H1 (cell line): ENCODE measurements around the gene ACTR8. TPM values are rescaled to one million over a fixed set of nuclear protein-coding genes. Genes with fewer than 3 reads are reported as not detected.

Experiments used
- CTCF ChIA-PET: fragments of 300-600 bp; sonication (Branson Sonifier 250); formaldehyde crosslinking; loops from one replicate; lab custom pipeline; 2021; ENCODE audit not compliant: partially characterized antibody; lab: Charles Lee
- POLR2A ChIA-PET: fragments of 300-600 bp; sonication (Branson Sonifier 250); formaldehyde crosslinking; loops from one replicate; lab custom pipeline; 2021; ENCODE audit warnings: inconsistent platforms; ENCODE audit not compliant: partially characterized antibody; lab: Charles Lee
- DNase-seq, 2 experiments: peaks; one replicate each; pipeline versions ENCODE4 v3.0.0 to v3.0.0-alpha.2; 2010 to 2022; ENCODE audit warnings: low spot score in 2 of 2, low read depth in 1 of 2, mixed read lengths in 1 of 2
- FAIRE-seq: peaks from 2 replicates; lab custom pipeline; 2011; peaks lifted over from hg19 to GRCh38; lab: Jason Lieb, UNC
- H2AFZ ChIP-seq: 2 replicates; pipeline ENCODE4 v1.8.1; 2012; ENCODE audit warnings: low read length, inconsistent platforms
- H2AK5ac ChIP-seq: 2 replicates; pipeline ENCODE4 v1.6.1; 2013; ENCODE audit warnings: low read depth, low read length
- H2BK120ac ChIP-seq: replicated peaks from 2 replicates; pipeline ENCODE3; 2013; ENCODE audit warnings: low read depth, low read length, inconsistent platforms
- H2BK12ac ChIP-seq: 2 replicates; pipeline ENCODE4 v1.6.1; 2013; ENCODE audit warnings: low read depth, low read length
- H2BK15ac ChIP-seq: 2 replicates; pipeline ENCODE4 v1.6.1; 2013; ENCODE audit warnings: low read length
- H2BK20ac ChIP-seq: 2 replicates; pipeline ENCODE4 v1.6.1; 2013; ENCODE audit warnings: low read length
- H2BK5ac ChIP-seq: 2 replicates; pipeline ENCODE4 v1.6.1; 2013; ENCODE audit warnings: low read depth, low read length
- H3K14ac ChIP-seq: 2 replicates; pipeline ENCODE4 v1.6.1; 2013; ENCODE audit warnings: inconsistent platforms; ENCODE audit not compliant: insufficient read length
- H3K18ac ChIP-seq: 2 replicates; pipeline ENCODE4 v1.6.1; 2013; ENCODE audit warnings: low read length; ENCODE audit errors: extremely low read depth
- H3K23ac ChIP-seq: 2 replicates; pipeline ENCODE4 v1.6.1; 2013; ENCODE audit warnings: inconsistent platforms; ENCODE audit not compliant: insufficient read length
- H3K23me2 ChIP-seq: 2 replicates; pipeline ENCODE4 v1.6.1; 2013; ENCODE audit warnings: low read depth, low read length
- H3K27ac ChIP-seq: 2 replicates; pipeline ENCODE4 v1.6.1; 2011; ENCODE audit warnings: low read depth, low read length, inconsistent platforms
- H3K27me3 ChIP-seq, 4 experiments: replicated peaks in 1 of 4; 1 replicate in 1 of 4; 2 replicates in 3 of 4; pipeline versions ENCODE4 v1.6.1 to v1.8.1; 2011 to 2013; ENCODE audit warnings: low read length in 3 of 4, mild to moderate bottlenecking in 3 of 4, inconsistent platforms in 2 of 4, mixed read lengths in 2 of 4, moderate library complexity in 1 of 4; ENCODE audit not compliant: control insufficient read depth in 3 of 4, insufficient read depth in 3 of 4; ENCODE audit errors: extremely low read depth in 1 of 4
- H3K36me3 ChIP-seq, 4 experiments: 2 replicates each; pipeline versions ENCODE4 v1.6.1 to v1.8.1; 2011 to 2013; ENCODE audit warnings: mild to moderate bottlenecking in 4 of 4, low read length in 3 of 4, moderate library complexity in 2 of 4, control low read depth in 1 of 4, inconsistent platforms in 1 of 4; ENCODE audit not compliant: insufficient read depth in 4 of 4, control insufficient read depth in 2 of 4
- H3K4ac ChIP-seq: replicated peaks from 2 replicates; pipeline ENCODE3; 2013; ENCODE audit warnings: low read length, low read depth, mixed read lengths, inconsistent platforms; ENCODE audit not compliant: insufficient read length
- H3K4me1 ChIP-seq, 4 experiments: replicated peaks in 1 of 4; 1 replicate in 1 of 4; 2 replicates in 3 of 4; pipeline versions ENCODE4 v1.6.1 to v1.8.1; 2011 to 2013; ENCODE audit warnings: low read length in 3 of 4, inconsistent platforms in 2 of 4, mixed read lengths in 1 of 4; ENCODE audit not compliant: insufficient read depth in 4 of 4, control insufficient read depth in 3 of 4
- H3K4me2 ChIP-seq, 2 experiments: 2 replicates each; pipeline versions ENCODE4 v1.6.1 to v1.8.1; 2011 to 2013; ENCODE audit warnings: low read depth in 2 of 2, low read length in 2 of 2, control low read depth in 1 of 2, inconsistent platforms in 1 of 2, mild to moderate bottlenecking in 1 of 2; ENCODE audit not compliant: insufficient read depth in 1 of 2
- H3K4me3 ChIP-seq, 4 experiments: fragments of 200-600, 300-600 bp in 1 of 4; sonication (generic), shearing (Covaris generic), sonication (Bioruptor Twin) in 1 of 4; 2 replicates each; pipeline versions ENCODE4 v1.5.1 to v1.8.1; 2011 to 2016; ENCODE audit warnings: low read length in 4 of 4, low read depth in 3 of 4, control low read depth in 2 of 4, inconsistent platforms in 2 of 4, mild to moderate bottlenecking in 2 of 4, mixed read lengths in 1 of 4, moderate library complexity in 1 of 4; ENCODE audit not compliant: insufficient read depth in 2 of 4; ENCODE audit errors: extremely low read depth in 1 of 4
- H3K56ac ChIP-seq: replicated peaks from 2 replicates; pipeline ENCODE3; 2013; ENCODE audit warnings: low read depth, mild to moderate bottlenecking, mixed read lengths, low read length, inconsistent platforms; ENCODE audit not compliant: insufficient read length
- H3K79me1 ChIP-seq: 2 replicates; pipeline ENCODE4 v1.6.1; 2013; ENCODE audit warnings: low read depth, low read length, control low read depth
- H3K79me2 ChIP-seq, 2 experiments: 2 replicates each; pipeline versions ENCODE4 v1.6.1 to v1.8.1; 2012 to 2013; ENCODE audit warnings: low read length in 2 of 2, mild to moderate bottlenecking in 2 of 2, inconsistent platforms in 1 of 2; ENCODE audit not compliant: insufficient read depth in 2 of 2, control insufficient read depth in 1 of 2
- H3K9ac ChIP-seq, 4 experiments: replicated peaks in 1 of 4; 1 replicate in 1 of 4; 2 replicates in 3 of 4; pipeline versions ENCODE4 v1.6.1 to v1.8.1; 2011 to 2013; ENCODE audit warnings: low read depth in 3 of 4, low read length in 3 of 4, control low read depth in 2 of 4, mild to moderate bottlenecking in 2 of 4, moderate library complexity in 2 of 4, inconsistent platforms in 1 of 4; ENCODE audit errors: extremely low read depth in 1 of 4
- H3K9me3 ChIP-seq, 2 experiments: 2 replicates each; pipeline versions ENCODE4 v1.6.1 to v1.8.1; 2012 to 2013; ENCODE audit warnings: mild to moderate bottlenecking in 2 of 2, moderate library complexity in 2 of 2, control low read depth in 1 of 2, inconsistent platforms in 1 of 2, low read depth in 1 of 2, low read length in 1 of 2, mixed read lengths in 1 of 2; ENCODE audit not compliant: insufficient read depth in 2 of 2
- H4K20me1 ChIP-seq, 2 experiments: replicated peaks in 1 of 2; 2 replicates each; pipeline versions ENCODE3 to v1.8.1; 2011 to 2013; ENCODE audit warnings: inconsistent platforms in 2 of 2, low read length in 2 of 2, mild to moderate bottlenecking in 1 of 2; ENCODE audit not compliant: insufficient read depth in 2 of 2, control insufficient read depth in 1 of 2
- H4K5ac ChIP-seq: 2 replicates; pipeline ENCODE4 v1.6.1; 2013; ENCODE audit warnings: low read length, low read depth, mixed read lengths, inconsistent platforms; ENCODE audit not compliant: insufficient read length
- H4K8ac ChIP-seq: 2 replicates; pipeline ENCODE4 v1.8.0; 2013; ENCODE audit warnings: mild to moderate bottlenecking, moderate library complexity, low read length, inconsistent platforms; ENCODE audit not compliant: insufficient read depth; ENCODE audit errors: extremely low read depth
- H4K91ac ChIP-seq: replicated peaks from 2 replicates; pipeline ENCODE3; 2013; ENCODE audit warnings: low read length, mixed read lengths, inconsistent platforms; ENCODE audit not compliant: insufficient read length
- BRCA1 ChIP-seq: IDR thresholded peaks from 2 replicates; pipeline ENCODE4 v1.6.1; 2012; ENCODE audit warnings: low read depth, low read length, improper control_type of control experiment
- CREB1 ChIP-seq: IDR thresholded peaks from 2 replicates; pipeline ENCODE4 v1.6.1; 2012; ENCODE audit warnings: inconsistent platforms
- HDAC2 ChIP-seq, 2 experiments: fragments of 300-600 bp in 1 of 2; sonication (generic) in 1 of 2; IDR thresholded peaks; 2 replicates each; pipeline ENCODE4 v1.6.1; 2011 to 2012; ENCODE audit warnings: low read depth in 2 of 2, low read length in 2 of 2, mild to moderate bottlenecking in 2 of 2, moderate library complexity in 2 of 2, borderline replicate concordance in 1 of 2, inconsistent platforms in 1 of 2
- NRF1 ChIP-seq: IDR thresholded peaks from 2 replicates; pipeline ENCODE4 v1.6.1; 2011; ENCODE audit warnings: mild to moderate bottlenecking, low read depth, low read length, improper control_type of control experiment
- PHF8 ChIP-seq: fragments of 200-600 bp; sonication (generic); conservative IDR thresholded peaks from 2 replicates; pipeline ENCODE4 v1.7.1; 2012; ENCODE audit warnings: low read depth, mild to moderate bottlenecking, inconsistent platforms, low read length, moderate library complexity
- POU5F1 ChIP-seq: IDR thresholded peaks from 2 replicates; pipeline ENCODE4 v1.6.1; 2011; ENCODE audit warnings: low read depth, mild to moderate bottlenecking, low read length, moderate library complexity
- RBBP5 ChIP-seq: IDR thresholded peaks from 2 replicates; pipeline ENCODE4 v1.7.1; 2012; ENCODE audit warnings: low read depth, mild to moderate bottlenecking, inconsistent platforms, low read length, moderate library complexity, borderline replicate concordance
- TBP ChIP-seq: IDR thresholded peaks from 2 replicates; pipeline ENCODE4 v1.6.1; 2011; ENCODE audit warnings: low read depth, low read length, improper control_type of control experiment
- ZNF274 ChIP-seq: IDR thresholded peaks from 2 replicates; pipeline ENCODE4 v1.7.0; 2012; ENCODE audit warnings: low read length, borderline replicate concordance; ENCODE audit errors: extremely low read depth
- WGBS, 2 experiments: shearing (Covaris generic) in 1 of 2; methylation state at CpG; one replicate each; pipeline versions ENCODE4 v1.1.6 to v1.1.7; 2013 to 2015; ENCODE audit warnings: low lambda C conversion rate in 2 of 2, mixed read lengths in 2 of 2, inconsistent platforms in 1 of 2, low coverage in 1 of 2, missing lambda C conversion rate in 1 of 2; ENCODE audit not compliant: insufficient replicate concordance in 2 of 2, insufficient coverage in 1 of 2, insufficient read length in 1 of 2; ENCODE audit errors: extremely low coverage in 1 of 2, missing lambda C conversion rate in 1 of 2; 5-methylcytosine and 5-hydroxymethylcytosine counted together
- polyA plus RNA-seq, 7 experiments: library from polyadenylated mRNA; depleted of rRNA in 3 of 7; stranded (reverse) in 5 of 7; unstranded in 2 of 7; fragments of >200 nt in 5 of 7; fragments of 200-250 nt in 2 of 7; gene quantifications; 1 replicate in 5 of 7; 2 replicates in 1 of 7; 4 replicates in 1 of 7; pipeline versions ENCODE4 v1.2.1 to v1.2.3, GENCODE V29; 2011 to 2013; ENCODE audit warnings: missing spikeins in 2 of 7, mixed read lengths in 2 of 7
- total RNA-seq: library from RNA; stranded (reverse); fragmentation: NEBNext Ultra II Directional; extraction: Animal tissue kit (Norgen Biotek cat#: 25700); gene quantifications from 2 replicates; pipeline ENCODE4 v1.2.1, GENCODE V29; 2021
- TF ChIP-seq, protein P1 (sequence below), 3 experiments: IDR thresholded peaks; 1 replicate in 2 of 3; 2 replicates in 1 of 3; pipeline versions ENCODE4 v1.5.1 to v1.6.1; 2011; ENCODE audit warnings: low read length in 3 of 3, mild to moderate bottlenecking in 3 of 3, inconsistent platforms in 2 of 3, low read depth in 1 of 3, moderate library complexity in 1 of 3; ENCODE audit not compliant: insufficient read depth in 1 of 3; ENCODE audit errors: control extremely low read depth in 1 of 3
- TF ChIP-seq, protein P2 (sequence below): IDR thresholded peaks from 2 replicates; pipeline ENCODE4 v1.6.1; 2011; ENCODE audit warnings: low read depth, mild to moderate bottlenecking, low read length; ENCODE audit not compliant: insufficient read depth

Gene ACTR8
- total and polyA plus RNA-seq, 2 of the 8 experiments (the other 6 are each of a cell fraction or from before 2014, with no cell fraction given) = 8.3 to 26.9 TPM

DNA sequence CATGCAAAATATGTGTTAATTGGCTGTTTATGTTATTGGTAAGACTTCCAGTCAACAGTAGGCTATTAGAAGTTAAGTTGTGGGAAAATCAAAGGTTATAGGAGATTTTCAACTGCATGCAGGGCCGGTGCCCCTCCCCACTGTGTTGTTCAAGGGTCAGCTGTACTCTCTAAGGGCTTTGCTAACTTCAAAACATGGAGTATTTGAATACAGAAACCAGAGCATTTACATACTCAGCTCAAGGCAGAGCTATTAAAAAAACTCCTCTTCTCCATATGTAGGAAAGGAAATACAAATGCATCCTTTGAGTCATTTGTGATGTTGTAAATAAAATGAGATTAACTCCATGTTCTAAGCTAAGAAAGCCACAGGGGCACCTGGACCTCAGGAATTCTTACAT is 18.8 kb downstream of the ACTR8 start:
- H3K14ac ChIP-seq = no peak overlapping the region
- H3K23me2 ChIP-seq = no peaks in the 10 kb centered on the region
- no peaks in the 10 kb centered on the region for H3K4me1 ChIP-seq
- peaks cover 2 to 4% of the 10 kb centered on the region in 2 experiments for H4K20me1 ChIP-seq
- no peak for DNase-seq
- ChIA-PET POLR2A (interaction anchor here (0.7 to 0.8 kb wide), 2 partner anchors 12 to 18 kb away, joined by 3 read pairs; no protein-coding TSS in a partner anchor), CTCF (interaction anchor here (0.6 to 1.7 kb wide), 10 partner anchors 8 to 578 kb away, joined by 3 to 5 read pairs (median 3); no protein-coding TSS in a partner anchor)
- no peak overlapping the region for H2BK15ac ChIP-seq
- peaks cover 2 to 48% (median 24%) of the 10 kb centered on the region in 4 experiments; a peak in 6 of 8 replicates for H3K36me3 ChIP-seq
- H3K4me2 ChIP-seq = no peak overlapping the region
- no peaks in the 10 kb centered on the region for H3K79me2 ChIP-seq
- H3K23ac ChIP-seq = no peak overlapping the region
- H2BK120ac ChIP-seq = no peak overlapping the region
- no peak overlapping the region for H4K5ac ChIP-seq
- no peak overlapping the region for H3K56ac ChIP-seq
- no peak overlapping the region for H3K9ac ChIP-seq
- no peak for FAIRE-seq
- H2AFZ ChIP-seq = no peak overlapping the region
- no peak overlapping the region for H2BK20ac ChIP-seq
- WGBS, 2 experiments = 100% methylated on average over 1 of the region's 1 CpG; no CpG with 5 or more reads in 1 of the 2 experiments
- H2BK5ac ChIP-seq = no peak overlapping the region
- no peaks in the 10 kb centered on the region for H3K79me1 ChIP-seq
- H3K27me3 ChIP-seq = no peaks in the 10 kb centered on the region
- no peak overlapping the region for H3K4me3 ChIP-seq
- H3K9me3 ChIP-seq = no peaks in the 10 kb centered on the region
- no peak overlapping the region for H4K91ac ChIP-seq
- H3K18ac ChIP-seq = no peak overlapping the region
- no peak overlapping the region for H3K4ac ChIP-seq
- H3K27ac ChIP-seq = no peak overlapping the region
- H2BK12ac ChIP-seq = no peak overlapping the region
- no peak overlapping the region for H2AK5ac ChIP-seq
- no peak overlapping the region for H4K8ac ChIP-seq
- TF ChIP-seq ZNF274 (no peak), NRF1 (no peak), PHF8 (no peak), POU5F1 (no peak), RBBP5 (no peak), HDAC2 (IDR thresholded peaks at IDR 0.05; ENCODE audit: borderline replicate concordance in 1 of 2, low read depth in 2 of 2, low read length in 2 of 2) (no peak), TBP (no peak), CREB1 (no peak), BRCA1 (no peak)
- TF ChIP-seq, protein P1, sequence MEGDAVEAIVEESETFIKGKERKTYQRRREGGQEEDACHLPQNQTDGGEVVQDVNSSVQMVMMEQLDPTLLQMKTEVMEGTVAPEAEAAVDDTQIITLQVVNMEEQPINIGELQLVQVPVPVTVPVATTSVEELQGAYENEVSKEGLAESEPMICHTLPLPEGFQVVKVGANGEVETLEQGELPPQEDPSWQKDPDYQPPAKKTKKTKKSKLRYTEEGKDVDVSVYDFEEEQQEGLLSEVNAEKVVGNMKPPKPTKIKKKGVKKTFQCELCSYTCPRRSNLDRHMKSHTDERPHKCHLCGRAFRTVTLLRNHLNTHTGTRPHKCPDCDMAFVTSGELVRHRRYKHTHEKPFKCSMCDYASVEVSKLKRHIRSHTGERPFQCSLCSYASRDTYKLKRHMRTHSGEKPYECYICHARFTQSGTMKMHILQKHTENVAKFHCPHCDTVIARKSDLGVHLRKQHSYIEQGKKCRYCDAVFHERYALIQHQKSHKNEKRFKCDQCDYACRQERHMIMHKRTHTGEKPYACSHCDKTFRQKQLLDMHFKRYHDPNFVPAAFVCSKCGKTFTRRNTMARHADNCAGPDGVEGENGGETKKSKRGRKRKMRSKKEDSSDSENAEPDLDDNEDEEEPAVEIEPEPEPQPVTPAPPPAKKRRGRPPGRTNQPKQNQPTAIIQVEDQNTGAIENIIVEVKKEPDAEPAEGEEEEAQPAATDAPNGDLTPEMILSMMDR (IDR thresholded peaks at IDR 0.05; ENCODE audit: control extremely low read depth in 1 of 3, insufficient read depth in 1 of 3, low read depth in 1 of 3, low read length in 3 of 3) = no peak
- TF ChIP-seq, protein P2, sequence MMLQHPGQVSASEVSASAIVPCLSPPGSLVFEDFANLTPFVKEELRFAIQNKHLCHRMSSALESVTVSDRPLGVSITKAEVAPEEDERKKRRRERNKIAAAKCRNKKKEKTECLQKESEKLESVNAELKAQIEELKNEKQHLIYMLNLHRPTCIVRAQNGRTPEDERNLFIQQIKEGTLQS = no peak
